ENCODE results near the gene MCRIP1.

Gene MCRIP1

DNA sequence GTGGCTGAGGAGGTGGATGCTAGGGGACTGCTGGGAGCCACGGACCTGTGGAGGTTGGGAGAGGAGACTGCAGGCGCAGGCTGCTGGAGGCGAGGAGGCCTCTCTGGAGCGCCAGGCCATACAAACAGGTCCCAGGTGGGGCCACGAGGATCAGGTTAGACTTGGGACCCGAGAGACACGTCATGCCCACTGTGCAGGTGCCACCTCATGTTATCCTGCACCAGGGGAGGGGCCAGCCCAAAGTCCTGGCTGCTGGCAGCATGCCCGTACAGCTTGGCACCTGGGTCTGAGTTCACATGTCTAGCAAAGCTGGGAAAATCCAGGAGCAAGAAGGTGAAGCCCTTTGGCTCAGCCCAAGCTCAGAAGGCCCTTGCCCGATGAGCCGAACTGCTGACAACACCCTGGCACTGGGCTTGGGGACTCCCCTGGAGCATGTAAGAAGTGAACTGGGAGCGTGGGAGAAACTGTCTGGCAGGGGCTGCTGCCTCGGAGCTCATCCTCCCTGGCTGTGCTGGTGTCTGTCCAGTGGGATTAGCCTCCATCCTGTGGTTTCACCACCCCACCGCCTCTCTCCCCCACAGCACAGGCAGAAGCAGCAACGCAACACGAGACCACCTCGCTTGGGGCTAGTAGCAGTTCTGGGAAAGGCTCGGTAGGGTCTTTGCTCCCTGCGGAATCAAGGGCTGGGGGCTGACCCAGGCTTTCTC lies 32.8 kb upstream of the MCRIP1 start:
- H3K79me2 ChIP-seq (ENCODE audit: insufficient read depth, low read length): peaks cover 36% of the 10 kb centered on the region
- TF ChIP-seq, protein P1, sequence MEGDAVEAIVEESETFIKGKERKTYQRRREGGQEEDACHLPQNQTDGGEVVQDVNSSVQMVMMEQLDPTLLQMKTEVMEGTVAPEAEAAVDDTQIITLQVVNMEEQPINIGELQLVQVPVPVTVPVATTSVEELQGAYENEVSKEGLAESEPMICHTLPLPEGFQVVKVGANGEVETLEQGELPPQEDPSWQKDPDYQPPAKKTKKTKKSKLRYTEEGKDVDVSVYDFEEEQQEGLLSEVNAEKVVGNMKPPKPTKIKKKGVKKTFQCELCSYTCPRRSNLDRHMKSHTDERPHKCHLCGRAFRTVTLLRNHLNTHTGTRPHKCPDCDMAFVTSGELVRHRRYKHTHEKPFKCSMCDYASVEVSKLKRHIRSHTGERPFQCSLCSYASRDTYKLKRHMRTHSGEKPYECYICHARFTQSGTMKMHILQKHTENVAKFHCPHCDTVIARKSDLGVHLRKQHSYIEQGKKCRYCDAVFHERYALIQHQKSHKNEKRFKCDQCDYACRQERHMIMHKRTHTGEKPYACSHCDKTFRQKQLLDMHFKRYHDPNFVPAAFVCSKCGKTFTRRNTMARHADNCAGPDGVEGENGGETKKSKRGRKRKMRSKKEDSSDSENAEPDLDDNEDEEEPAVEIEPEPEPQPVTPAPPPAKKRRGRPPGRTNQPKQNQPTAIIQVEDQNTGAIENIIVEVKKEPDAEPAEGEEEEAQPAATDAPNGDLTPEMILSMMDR (IDR thresholded peaks at IDR 0.05; ENCODE audit: insufficient read depth, low read length, poor library complexity, severe bottlenecking): no peak
- TF ChIP-seq EZH2phosphoT487 (conservative IDR thresholded peaks at IDR 0.05; ENCODE audit: low read length): no peak
- H3K9ac ChIP-seq (ENCODE audit: low read length): no peak overlapping the region
- H3K4me3 ChIP-seq (ENCODE audit: insufficient read depth, low read length, poor library complexity, severe bottlenecking): no peak overlapping the region
- H3K9me2 ChIP-seq (replicated peaks; ENCODE audit: insufficient read depth, low read length): no peaks in the 10 kb centered on the region
- no peak overlapping the region for H2AFZ ChIP-seq (ENCODE audit: low read depth, low read length, severe bottlenecking)
- peaks cover 44% of the 10 kb centered on the region for H3F3A ChIP-seq (ENCODE audit: insufficient read depth)
- H3K4me2 ChIP-seq (ENCODE audit: low read depth, low read length, poor library complexity, severe bottlenecking): no peak overlapping the region
- no peak overlapping the region for H3K27ac ChIP-seq (ENCODE audit: low read depth, low read length)
- H4K20me1 ChIP-seq (ENCODE audit: low read depth, low read length): no peaks in the 10 kb centered on the region; the same call in 1 of the 2 replicates
- 0 out of 2 replicates have a peak, but pooled peaks cover 4% of the 10 kb centered on the region for H3K36me3 ChIP-seq (ENCODE audit: low read length)
- no peaks in the 10 kb centered on the region for H3K9me3 ChIP-seq (ENCODE audit: insufficient read depth, low read length)
- H3K27me3 ChIP-seq (ENCODE audit: low read length): no peaks in the 10 kb centered on the region

- Histone ChIP-seq H3K27ac (ENCODE audit: low read depth, low read length) (no peak overlapping the region), H3K79me2 (ENCODE audit: insufficient read depth, low read length) (peaks cover 32% of the 10 kb centered on the region), H3K9me3 (ENCODE audit: insufficient read depth, low read length) (no peaks in the 10 kb centered on the region), H3K9ac (ENCODE audit: low read length) (no peak overlapping the region), H3F3A (ENCODE audit: insufficient read depth) (peaks cover 41% of the 10 kb centered on the region), H2AFZ (ENCODE audit: low read depth, low read length, severe bottlenecking) (no peak overlapping the region), H3K4me3 (ENCODE audit: insufficient read depth, low read length, poor library complexity, severe bottlenecking) (no peak overlapping the region), H3K27me3 (ENCODE audit: low read length) (no peaks in the 10 kb centered on the region), H3K4me2 (ENCODE audit: low read depth, low read length, poor library complexity, severe bottlenecking) (no peak overlapping the region), H3K36me3 (ENCODE audit: low read length) (0 out of 2 replicates have a peak, but pooled peaks cover 4% of the 10 kb centered on the region), H4K20me1 (ENCODE audit: low read depth, low read length) (no peaks in the 10 kb centered on the region; the same call in 1 of the 2 replicates), H3K9me2 (replicated peaks; ENCODE audit: insufficient read depth, low read length) (no peaks in the 10 kb centered on the region)
- TF ChIP-seq, protein P1 (IDR thresholded peaks at IDR 0.05; ENCODE audit: insufficient read depth, low read length, poor library complexity, severe bottlenecking): no peak
- TF ChIP-seq EZH2phosphoT487 (conservative IDR thresholded peaks at IDR 0.05; ENCODE audit: low read length): no peak
Measured at GRCh38 chr17:81865358-81865732, 32.3 kb upstream of the MCRIP1 start.

- Histone ChIP-seq H3K79me2 (ENCODE audit: insufficient read depth, low read length) (peaks cover 36% of the 10 kb centered on the region), H3K9me2 (replicated peaks; ENCODE audit: insufficient read depth, low read length) (no peaks in the 10 kb centered on the region), H2AFZ (ENCODE audit: low read depth, low read length, severe bottlenecking) (no peak overlapping the region), H3K36me3 (ENCODE audit: low read length) (0 out of 2 replicates have a peak, but pooled peaks cover 4% of the 10 kb centered on the region), H3K27ac (ENCODE audit: low read depth, low read length) (no peak overlapping the region), H3K27me3 (ENCODE audit: low read length) (no peaks in the 10 kb centered on the region), H3K4me2 (ENCODE audit: low read depth, low read length, poor library complexity, severe bottlenecking) (no peak overlapping the region), H3F3A (ENCODE audit: insufficient read depth) (peaks cover 32% of the 10 kb centered on the region), H4K20me1 (ENCODE audit: low read depth, low read length) (no peaks in the 10 kb centered on the region; the same call in 1 of the 2 replicates), H3K4me3 (ENCODE audit: insufficient read depth, low read length, poor library complexity, severe bottlenecking) (no peak overlapping the region), H3K9ac (ENCODE audit: low read length) (no peak overlapping the region), H3K9me3 (ENCODE audit: insufficient read depth, low read length) (no peaks in the 10 kb centered on the region)
- TF ChIP-seq, protein P1 (IDR thresholded peaks at IDR 0.05; ENCODE audit: insufficient read depth, low read length, poor library complexity, severe bottlenecking): no peak
- no peak for TF ChIP-seq EZH2phosphoT487 (conservative IDR thresholded peaks at IDR 0.05; ENCODE audit: low read length)
Measured at GRCh38 chr17:81863833-81864768, 31.0 kb upstream of the MCRIP1 start.

All from SU-DHL-6 (cell line).